ENCODE results near the gene HNRNPF.

HNRNPF gene

DNA sequence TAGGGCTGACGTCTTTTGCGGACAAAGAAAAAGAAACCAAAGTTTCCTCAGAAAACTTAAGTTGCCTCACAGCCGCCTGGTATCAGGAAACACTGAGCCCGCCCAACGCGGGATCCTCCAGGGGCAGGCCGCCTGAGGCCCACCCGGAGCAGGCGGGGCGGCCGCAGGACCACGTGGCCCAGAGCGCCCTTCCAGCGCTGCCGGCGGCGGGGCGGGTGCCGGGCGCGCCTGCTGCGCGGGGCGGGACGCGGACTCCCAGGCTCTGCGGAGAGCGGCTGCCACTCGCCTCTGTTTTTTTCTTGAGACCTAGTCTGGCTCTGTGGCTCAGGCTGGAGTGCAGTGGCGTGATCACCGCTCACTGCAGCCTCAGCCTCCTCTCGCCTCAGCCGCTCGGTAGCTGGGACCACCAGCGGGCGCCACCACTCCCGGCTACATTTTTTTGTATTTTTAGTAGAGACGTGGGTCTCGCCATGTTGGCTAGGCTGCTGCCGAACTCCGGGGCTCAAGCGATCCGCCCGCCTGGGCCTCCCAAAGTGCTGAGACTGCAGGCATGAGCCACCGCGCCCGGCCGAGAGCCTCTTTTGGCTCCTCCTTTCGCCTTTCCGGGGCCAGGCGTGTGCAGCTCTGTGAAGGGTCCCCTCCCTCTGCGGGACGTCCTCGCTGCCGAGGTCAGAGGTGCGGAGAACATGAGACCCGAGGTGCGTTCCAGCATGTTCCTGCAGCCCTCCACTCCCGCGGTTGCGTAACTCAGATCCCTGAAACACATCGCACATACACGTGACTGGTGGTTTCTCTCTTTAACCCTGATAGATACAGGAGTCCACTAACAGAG lies 11.6 kb upstream of the HNRNPF start:
- DNase-seq = peak; percentile 29

DNA sequence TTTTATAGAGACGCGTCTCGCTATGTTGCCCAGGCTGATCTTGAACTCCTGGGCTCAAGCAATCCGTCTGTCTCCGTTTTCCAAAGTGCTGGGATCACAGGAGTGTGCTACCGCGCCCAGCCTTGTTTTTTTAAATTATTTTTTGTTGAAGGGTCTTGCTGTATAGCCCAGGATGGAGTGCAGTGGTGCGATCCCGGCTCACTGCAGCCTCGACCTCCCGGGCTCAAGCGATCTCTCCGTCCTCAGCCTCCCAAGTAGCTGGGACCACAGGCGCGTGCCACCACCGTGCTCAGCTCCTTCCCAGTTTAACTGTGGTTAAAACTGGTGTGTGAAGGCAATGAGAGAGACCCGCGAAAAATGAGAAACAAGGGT lies 11.0 kb upstream of the HNRNPF start:
- DNase-seq = no peak

DNA sequence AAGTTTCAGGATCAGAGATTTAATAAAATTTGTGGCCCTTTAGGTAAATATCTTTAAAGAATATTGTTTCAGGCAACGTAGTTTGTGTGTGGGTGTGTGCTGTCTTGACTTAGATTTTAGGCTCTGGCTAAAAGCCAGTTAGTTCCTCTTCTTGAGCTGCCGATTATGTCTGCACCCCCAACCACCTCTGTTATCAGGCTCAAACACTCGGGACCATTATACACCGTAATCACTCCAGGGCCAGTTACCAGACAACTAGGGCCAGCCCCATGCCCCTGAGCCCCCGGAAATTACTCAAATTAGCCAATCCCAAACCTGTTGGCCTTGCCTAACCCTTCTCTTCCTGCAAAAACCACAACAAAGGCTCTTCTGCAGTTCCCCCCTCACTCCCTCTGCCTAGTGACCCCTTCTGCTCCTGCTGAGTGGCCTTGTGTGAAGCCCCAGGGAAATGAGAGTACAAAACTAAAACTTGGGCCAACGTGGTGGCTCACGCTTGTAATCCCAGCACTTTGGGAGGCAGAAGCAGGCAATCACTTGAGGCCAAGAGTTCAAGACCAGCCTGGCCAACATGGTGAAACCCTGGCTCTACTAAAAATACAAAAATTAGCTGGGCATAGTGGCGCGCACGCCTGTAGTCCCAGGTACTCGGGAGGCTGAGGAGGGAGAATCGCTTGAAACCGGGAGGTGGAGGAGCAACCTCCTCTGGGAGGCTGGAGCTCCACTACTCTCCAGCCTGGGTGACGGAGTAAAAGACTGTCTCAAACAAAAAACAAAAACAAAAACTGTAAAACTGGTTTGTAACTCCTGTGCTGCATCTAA lies 9.2 kb upstream of the HNRNPF start:
- no peak for DNase-seq

GRCh38 chr10:43415544-43415943 lies 6.6 kb upstream of the HNRNPF start:
- DNase-seq = no peak

DNA sequence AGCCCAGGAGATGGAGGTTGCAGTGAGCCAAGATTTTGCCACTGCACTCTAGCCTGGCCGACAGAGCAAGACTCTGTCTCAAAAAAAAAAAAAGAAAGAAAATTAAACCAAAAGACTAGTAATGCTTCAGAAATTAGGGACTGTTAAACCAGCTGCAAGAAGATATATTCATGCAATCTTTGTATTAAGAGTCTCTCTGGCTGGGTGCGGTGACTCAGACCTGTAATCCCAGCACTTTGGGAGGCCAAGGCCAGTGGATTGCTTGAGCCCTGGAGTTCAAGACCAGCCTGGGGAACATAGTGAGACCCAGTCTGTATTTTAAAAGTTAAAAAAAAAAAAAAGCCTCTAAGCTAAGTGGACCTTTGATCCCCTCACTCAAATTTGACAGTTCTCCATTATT lies 2.5 kb upstream of the HNRNPF start:
- DNase-seq = no peak

DNA sequence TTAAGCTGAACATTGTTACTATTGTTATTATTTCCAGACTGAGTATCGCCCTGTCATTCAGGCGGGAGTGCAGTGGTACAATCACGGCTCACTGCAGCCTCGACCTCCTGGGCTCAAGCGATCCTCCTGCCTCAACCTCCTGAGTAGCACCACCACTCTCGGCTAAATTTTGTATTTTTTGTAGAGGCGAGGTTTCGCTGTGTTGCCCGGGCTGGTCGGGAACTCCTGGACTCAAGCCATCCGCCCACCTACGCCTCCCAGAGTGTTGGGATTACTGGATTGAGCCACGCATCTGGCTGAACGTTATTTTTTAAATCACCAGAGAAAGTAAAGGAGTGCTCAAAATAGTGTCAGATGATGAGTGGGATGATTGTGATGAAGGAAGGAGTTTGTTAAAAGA lies 1.4 kb upstream of the HNRNPF start:
- DNase-seq = no peak

DNA sequence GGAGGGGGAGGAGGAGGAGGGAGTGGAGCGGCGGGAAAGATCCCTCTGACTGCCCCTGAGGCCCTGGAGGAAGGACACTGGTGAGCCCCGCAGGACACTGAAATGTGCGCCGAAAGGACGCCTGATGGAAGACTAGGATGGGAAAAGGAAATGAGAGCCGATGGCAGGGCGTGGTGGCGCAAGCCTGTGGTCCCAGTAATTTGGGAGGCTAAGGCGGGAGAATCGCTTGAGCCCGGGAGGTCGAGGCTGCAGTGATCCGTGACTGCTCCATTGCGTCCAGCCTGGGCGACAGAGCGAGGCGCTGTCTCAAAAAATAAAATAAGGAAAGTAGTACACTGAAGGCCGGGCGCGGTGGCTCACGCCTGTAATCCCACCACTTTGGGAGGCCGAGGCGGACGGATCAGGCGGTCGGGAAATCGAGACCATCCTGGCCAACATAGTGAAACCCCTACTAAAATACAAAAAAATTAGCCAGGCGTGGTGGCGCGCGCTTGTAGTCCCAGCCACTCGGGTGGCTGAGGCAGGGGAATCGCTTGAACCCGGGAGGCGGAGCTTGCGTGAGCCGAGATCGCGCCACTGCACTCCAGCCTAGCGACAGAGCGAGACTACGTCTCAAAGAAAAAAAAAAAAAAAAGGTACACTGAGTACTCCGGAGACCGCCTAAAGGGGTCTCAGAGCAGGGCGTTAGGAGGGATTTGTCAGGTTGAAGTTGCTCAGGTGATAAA lies 561 bp upstream of the HNRNPF start:
- peak; percentile 14 for DNase-seq

DNA sequence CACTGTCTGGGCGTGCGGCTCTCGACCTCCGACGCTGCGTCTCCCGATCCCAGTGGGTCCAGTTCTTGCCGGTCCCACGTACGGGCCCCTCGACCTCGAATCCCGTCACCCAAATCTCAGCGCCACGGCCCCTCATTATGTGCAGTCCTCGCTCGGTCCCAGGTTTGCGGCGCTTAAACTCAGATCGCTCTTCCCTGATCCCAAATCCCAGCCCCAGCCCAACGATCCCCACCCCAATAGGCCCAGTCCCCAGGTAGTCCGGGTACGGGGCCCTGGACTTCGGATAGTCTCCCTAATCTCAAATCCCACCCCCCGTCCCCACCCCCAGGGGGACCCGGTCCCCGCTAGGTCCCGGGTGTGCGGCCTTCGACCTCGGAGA lies 666 bp downstream of the HNRNPF start:
- DNase-seq = no peak

DNA sequence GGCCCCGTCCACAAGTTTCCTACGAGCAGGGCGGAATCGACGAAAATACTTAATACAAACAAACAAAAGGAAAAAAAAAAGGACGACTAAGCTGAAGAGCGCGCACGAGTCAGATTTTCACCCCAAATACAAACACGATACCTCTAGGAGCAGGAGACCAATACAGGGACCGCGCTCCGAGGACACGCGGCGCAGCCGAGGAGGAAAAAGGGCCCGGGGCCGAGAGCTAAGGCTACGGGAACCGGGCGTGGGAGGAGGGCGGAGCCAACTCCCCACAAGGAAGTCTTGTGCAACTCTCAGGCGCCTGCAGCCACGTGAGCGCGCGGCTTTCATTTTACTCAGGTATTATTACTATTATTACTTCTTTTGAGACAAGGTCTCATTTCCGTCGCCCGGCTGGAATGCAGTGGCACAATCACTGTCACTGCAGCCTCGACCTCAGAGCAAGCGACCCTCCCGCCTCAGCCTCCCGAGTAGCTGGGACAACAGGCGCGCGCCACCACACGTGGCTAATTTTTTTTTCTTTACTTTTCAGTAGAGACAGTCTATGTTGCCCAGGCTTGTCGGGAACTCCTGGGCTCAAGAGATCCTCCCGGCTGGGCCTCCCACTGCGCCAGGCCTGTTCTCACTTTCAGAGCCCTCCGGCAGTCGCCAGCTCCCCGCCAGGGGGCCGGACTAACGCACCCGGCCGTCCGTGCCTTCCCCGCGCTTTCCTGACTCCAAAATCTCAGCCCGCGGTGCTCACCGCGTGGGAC lies 1.2 kb downstream of the HNRNPF start:
- peak; percentile 48 for DNase-seq

- DNase-seq = no peak
Observed at GRCh38 chr10:43407148-43407575, 1.8 kb downstream of the HNRNPF start.

DNA sequence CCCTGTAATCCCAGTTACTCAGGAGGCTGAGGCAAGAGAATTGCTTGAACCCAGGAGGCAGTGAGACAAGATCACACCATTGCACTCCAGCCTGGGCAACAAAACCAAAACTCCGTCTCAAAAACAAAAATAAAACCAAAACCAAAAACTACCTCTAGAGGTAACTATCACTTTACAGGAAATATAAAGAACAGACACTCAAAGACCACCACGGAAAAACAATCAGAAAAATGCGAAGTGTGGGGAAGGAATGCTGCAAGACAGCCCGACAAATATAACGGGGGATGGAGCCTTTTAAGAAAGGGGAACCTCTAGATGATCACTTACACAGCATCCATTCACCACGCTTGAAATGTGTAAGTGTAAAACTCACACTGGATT lies 4.3 kb downstream of the HNRNPF start:
- no peak for DNase-seq

GRCh38 chr10:43403911-43404703 lies 4.9 kb downstream of the HNRNPF start:
- DNase-seq = no peak

DNA sequence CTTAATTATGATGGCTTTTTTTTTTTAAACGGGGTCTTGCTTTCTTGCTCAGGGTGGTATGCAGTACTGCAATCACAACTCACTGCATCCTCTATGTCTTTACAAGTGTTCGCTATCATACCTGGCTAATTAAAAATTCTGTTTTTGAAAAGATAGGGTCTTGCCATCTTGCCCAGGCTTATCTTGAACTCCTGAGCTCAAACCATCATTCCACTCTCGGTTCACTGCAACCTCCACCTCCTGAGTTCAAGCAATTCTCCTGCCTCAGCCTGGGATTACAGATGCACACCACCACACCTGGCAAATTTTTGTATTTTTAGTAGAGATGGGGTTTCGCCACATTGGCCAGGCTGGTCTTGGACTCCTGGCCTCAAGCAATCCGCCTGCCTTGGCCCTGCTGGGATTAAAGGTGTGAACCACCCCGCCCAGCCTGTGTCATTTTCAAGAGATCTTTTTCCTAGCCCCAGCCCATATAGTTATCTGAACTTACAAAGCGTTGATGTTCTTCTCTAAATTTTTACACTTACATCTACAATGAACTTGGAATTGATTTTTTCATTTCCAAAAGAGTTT lies 6.0 kb downstream of the HNRNPF start:
- DNase-seq = no peak

DNA sequence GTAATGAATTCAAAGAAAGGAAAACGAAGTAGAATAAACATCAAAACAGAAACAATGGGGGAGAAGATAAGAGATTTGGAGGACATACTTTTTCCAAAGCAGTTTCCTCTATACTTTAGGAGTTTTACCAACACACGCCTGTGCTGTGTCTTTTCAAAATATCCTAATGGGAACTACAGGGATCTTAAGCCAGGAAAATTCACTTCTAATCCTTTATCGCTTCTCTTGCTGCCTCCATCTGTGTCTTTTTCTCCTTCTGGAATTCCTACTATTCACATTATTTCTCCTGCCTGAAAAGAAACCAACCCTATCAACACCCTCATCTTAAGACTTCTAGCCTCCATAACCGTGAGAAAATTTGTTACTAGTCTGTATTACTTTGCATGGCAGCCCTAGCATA lies 6.8 kb downstream of the HNRNPF start:
- DNase-seq = no peak

DNA sequence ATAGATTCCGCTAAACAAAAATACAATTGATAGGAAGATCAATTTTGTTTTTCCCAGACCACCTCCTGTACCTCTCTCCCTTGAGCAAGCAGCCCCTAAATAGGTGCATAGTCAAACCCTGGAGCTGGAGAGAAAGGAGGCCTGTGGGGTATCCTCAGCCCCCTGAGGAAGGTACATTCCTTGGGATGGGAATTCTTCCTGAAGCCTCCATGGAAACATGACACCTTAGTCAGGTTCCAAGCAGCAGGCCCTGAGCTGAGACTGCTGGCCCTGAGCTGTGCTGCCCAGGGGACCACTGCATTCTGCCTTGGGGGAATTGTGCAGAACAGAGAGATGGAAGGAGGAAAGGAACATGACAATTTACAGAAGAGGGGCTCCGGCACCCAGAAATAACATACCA lies 7.4 kb downstream of the HNRNPF start:
- DNase-seq = no peak

GRCh38 chr10:43399320-43400310 lies 9.4 kb downstream of the HNRNPF start:
- DNase-seq = no peak

GRCh38 chr10:43398939-43399319 lies 10.1 kb downstream of the HNRNPF start:
- no peak for DNase-seq

DNA sequence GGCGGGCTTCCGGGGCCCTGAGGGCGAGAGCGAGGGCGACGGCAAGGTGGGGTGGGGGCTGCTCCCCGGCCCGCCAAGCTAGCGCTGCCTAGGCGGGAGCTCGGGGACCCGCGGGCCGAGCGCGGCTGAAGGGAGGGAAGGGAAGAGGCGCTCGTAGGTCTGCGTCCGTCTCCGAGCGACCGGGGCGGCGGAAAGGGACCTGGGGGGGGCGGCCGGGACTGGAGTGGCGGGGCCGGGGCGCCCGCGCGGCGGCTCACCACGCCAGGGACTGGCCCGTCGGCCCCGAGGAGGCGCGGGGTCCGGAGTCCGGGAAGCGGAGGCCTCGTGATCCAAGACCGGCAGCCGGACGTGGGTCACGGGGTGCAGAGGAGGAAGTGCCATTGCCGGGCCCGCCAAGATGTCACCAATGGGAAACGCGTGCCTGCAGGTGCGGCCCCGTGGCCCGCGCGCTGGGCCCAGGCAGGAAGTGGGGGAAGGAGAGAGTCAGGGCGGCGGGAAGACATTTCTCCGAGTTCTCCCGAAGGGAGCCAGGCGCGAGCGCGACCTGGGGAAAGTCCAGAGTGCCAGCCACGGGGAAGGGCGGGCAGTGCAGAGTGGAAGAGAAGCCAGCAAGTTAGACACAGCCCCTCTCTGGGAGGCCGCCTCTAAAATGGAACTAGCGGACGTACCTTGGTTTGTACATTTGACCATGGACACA lies 11.9 kb downstream of the HNRNPF start:
- DNase-seq = peak; percentile 65

- DNase-seq = peak; percentile 46
Observed at GRCh38 chr10:43396061-43396927, 12.7 kb downstream of the HNRNPF start.

Data from NCI-H510A treated with DMSO at 0.1 percent for 48 hours (cell line).